Endometrial microvascular endothelial cells (primary cell): ENCODE results near the gene VPS18. TPM values are rescaled to one million over a fixed set of nuclear protein-coding genes. Genes with fewer than 3 reads are reported as not detected.

Source experiments
- in situ Hi-C: cut with HindIII; loops from 2 replicates; pipeline ENCODE4 v1.10.0; 2017; ENCODE audit warnings: low sequenced_read_pairs, low pct_unique_long_range_greater_than_20kb; ENCODE audit errors: inconsistent ontology term
- total RNA-seq: library from RNA; depleted of rRNA; stranded (reverse); fragments of >200 nt; gene quantifications from one replicate; pipeline ENCODE4 v1.2.3, GENCODE V29; 2015; ENCODE audit errors: inconsistent ontology term

VPS18 gene
- total RNA-seq, 1 donor from 2014 or later: 52.5 TPM

DNA sequence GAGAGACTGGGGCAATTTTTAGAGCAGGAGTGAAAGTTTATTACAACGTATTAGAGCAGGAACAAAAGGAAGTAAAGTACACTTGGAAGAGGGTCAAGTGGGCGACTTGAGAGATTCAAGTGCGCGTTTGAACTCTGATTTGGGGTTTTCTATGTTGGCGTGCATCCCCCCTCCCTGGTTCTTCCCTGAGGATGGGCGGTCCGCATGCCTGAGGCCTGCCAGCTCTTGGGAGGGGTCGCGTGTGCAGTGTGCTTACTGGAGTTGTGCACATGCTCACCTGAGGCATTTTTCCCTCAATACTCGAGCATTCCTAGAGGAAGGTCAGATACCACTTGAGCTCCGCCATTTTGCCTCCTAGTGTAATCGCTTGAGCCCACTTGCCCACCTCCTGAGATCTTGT lies 48.6 kb downstream of the VPS18 start:
- in situ Hi-C loops: no loop called here

DNA sequence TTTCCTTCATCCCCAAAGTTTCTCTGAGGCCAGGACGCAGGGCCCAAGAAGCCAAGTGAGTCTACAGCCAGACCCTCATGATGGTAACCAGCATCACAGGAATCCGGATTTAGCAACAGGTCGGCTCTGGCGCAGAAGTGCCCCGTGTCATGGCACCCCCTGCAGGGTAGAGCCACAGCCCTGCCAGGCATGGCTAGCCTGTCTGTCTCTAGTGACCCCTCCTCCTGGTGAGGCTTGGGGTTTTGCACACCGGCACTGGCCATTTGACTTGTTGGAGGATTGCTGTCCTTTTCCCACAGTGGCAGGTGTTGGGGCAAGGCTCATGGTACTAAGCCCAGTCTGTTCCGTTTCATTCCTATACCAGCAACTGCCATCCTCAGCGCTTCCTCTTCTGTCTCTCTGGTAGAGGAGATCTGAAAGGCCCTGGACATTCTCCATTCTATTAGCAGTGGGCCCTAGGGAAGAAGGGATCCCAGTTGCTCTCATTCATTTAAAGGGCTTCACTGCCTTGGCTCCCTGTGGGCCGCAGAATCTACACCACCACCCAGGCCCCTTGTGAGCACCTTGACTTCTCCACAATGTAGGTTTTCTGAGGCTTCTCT lies 49.6 kb downstream of the VPS18 start:
- in situ Hi-C loops: no loop called here

DNA sequence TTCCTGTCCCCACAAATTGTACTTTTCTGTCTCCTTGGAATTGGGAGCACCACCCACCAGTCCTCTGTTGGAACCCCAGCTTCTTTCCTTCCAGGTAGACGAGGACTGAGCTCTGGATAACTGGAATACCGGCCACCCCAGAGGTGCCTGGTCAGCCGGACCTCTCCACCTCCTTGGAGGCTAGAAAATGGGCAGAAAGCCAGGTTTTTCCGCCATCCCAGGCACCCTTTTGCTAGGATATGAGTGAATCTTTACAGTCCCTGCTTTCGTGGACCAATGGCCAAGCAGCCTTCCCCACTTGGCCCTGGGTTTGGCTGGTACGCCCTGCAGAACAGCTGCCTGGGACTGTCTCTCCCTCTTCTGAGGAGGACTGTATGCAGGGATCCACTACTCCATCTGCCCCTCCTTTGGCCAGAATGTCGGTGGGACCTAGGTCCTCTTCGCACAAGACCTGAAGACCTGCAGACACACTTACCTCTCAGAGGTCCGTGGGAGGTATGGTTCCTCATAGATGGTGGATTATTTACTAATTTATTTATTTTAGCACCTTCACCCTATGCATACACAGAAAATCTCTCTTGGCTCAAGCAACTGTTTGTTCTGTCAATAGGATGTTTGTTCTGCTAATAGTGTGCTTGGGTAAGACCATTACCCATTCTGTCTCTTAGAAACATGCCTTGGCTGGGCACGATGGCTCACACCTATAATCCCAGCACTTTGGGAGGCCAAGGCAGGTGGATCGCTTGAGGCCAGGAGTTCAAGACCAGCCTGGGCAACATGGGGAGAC lies 50.5 kb downstream of the VPS18 start:
- in situ Hi-C loops: no loop called here

DNA sequence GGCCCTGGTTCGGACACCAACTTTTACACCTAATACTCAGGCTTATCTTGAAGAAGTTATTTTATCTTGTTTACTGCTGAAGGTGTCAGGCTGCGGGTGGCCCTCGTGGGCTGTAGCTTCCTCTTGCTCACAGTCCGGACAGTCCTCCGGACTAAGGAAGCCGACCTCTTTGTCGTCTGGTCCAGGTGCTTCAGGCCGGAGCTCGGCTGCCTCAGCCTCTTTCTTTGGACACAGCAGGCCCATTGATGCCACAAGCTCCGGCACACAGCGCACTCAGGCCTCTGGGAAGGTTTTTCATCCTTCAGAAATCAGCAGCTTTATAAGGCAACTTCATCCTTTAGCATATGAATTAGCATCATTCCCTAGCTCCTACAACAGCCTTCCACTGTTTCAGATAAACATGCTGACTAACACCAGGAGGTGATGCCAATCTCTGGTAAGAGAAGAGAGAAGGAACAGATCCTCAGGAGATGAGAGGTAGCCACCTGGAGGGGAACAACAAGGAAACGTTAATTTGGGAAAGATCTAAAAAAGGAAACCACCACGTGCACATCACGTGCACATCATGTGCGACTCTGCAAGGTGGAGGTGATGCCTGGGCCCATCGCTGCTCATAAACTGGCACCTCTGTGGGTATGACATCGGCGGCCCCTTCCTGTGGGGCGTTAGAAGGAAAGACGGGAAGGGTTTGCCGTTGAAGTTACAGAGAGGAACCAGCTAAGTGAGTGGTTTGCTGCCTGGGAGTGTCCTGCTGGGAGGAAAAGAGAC lies 54.6 kb downstream of the VPS18 start:
- in situ Hi-C loops: no loop called here

DNA sequence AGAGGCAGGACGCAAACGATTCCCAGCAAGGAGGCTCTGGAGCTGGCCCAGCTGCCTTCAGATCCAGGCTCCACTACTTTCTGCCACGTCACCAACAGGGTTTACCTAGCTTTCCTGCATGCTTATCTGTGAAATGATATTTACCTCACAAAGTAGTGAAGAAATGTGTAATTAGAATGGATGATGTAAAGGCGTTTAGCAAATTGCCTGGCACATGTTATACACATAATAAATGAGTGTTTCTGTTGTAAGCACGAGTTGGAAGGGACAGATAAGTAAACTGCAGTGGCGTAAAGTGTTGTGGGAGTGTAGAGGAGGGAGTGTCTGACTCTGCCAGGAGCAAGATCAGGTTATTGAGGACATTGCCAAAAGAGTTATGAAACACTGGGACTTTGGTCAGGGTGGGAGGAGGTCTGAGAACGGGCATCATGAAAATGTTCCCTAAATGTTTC lies 55.5 kb downstream of the VPS18 start:
- in situ Hi-C loops: no loop called here

DNA sequence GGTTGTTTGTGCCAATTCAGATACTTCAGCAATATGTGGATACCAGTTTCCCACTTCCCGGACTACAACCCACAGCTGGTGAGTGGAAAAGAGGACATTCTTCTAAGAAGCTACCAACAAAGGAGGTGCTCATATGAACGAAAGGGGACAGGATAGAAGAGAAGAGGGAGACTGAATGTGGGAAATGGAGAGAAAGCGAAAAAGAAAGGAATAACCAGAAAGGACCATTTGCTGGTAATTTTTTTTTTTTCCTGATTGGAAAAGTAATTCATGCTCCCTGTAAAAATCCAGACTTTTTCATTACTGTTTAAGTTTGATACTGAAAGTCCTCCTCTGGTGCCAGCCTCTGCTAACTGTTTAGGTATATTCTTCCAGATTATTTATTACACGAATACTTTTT lies 57.5 kb downstream of the VPS18 start:
- in situ Hi-C loops: no loop called here

DNA sequence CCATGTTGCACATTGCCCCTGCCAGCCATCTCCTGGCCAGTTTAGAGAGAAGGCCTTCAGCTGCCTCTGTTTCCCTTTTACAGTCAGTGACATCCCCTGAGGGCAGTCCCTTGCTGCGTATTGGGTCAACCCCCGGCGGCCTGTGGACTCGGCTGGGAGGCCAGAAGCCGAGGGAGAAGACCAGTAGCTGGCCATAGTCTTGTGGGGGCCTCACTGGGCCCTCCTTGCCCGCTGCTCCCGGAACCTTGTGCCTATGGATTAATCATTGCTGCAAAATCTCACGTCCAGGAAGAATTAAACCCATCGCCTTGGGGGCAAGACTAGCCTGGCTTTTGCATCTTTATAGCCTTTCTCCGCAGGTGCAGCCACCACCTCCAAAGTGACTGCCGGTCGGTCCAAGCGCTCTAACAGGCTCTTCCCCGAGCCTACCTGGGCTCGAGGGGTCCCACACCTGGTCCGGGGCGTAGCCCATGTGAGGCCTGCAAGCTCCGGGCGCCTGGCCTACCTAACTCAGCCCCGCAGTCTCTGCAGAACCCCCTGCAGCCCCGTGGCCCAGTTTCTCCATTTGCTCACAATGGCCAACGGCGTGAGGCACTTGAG lies 58.2 kb downstream of the VPS18 start:
- in situ Hi-C loops: no loop called here

DNA sequence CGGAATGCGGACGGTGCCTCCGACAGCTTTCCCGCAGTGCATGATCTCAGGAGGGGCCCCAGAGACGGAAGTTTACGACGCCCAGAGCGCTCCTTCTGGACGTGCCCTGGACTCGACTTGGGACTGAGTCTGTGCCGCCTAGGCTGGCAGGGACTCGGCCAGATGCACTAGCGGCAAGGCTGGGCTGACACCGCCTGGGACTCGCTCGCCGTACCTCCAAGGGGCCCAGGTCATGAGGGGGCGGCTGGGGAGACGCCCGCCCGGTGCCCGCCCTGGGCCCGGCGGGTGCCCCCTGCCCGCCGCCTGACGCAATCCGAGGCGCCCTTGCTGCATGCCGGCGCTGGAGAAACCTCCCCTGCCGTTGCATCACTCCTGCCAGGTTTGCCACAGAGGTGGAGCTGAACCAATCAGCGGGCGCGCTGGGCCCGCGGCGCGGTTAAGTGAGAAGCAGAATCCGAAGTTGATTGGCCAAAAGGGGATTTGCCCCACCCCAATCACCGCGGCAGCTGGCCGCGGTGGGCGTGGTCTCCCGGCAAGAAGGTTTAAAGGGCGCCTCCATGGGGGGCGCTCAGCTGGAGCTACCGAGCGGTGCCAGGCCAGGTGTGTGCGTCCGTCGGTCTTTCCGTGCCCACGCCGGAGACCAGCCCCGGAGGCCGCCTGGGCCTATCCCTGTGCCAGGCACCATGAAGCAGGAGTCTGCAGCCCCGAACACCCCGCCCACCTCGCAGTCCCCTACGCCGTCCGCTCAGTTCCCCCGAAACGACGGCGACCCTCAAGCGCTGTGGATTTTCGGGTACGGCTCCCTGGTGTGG lies 58.9 kb downstream of the VPS18 start, which contains the start of gene CHAC1:
Gene CHAC1 (plus strand): TSS at position 571 of the 812 bp plus-strand sequence. CDS start 113 bp downstream, at position 684.
- in situ Hi-C loops: no loop called here

Other genes with a start within 250 kb of the VPS18 start
- 13.0 TPM for gene RAD51, start 199.3 kb upstream of the VPS18 start, total RNA-seq
- 35.8 TPM for gene RMDN3, start 139.2 kb upstream of the VPS18 start, total RNA-seq
- gene GCHFR, start 130.4 kb upstream of the VPS18 start, total RNA-seq: 6.8 TPM
- gene C15orf62, start 124.5 kb upstream of the VPS18 start, total RNA-seq: not detected
- 35.5 TPM for gene ZFYVE19, start 87.4 kb upstream of the VPS18 start, total RNA-seq
- gene DNAJC17, start 87.0 kb upstream of the VPS18 start, total RNA-seq: 47.3 TPM
- gene PPP1R14D, start 65.7 kb upstream of the VPS18 start, total RNA-seq: not detected
- gene SPINT1, start 50.4 kb upstream of the VPS18 start, total RNA-seq: 0.93 TPM
- not detected for gene RHOV, start 20.2 kb upstream of the VPS18 start, total RNA-seq
- 9.0 TPM for gene DLL4, start 34.9 kb downstream of the VPS18 start, total RNA-seq
- gene CHAC1, start 59.0 kb downstream of the VPS18 start, total RNA-seq: 3.4 TPM
- 20.3 TPM for gene INO80, start 221.8 kb downstream of the VPS18 start, total RNA-seq